ENCODE results near the gene CCND2. TPM values are rescaled to one million over a fixed set of nuclear protein-coding genes. Genes with fewer than 3 reads are reported as not detected.

Gene CCND2
- total and polyA plus RNA-seq, 9 of the 15 experiments (the other 6 are each of a cell fraction or from before 2014, with no cell fraction given): 13.6 to 99.3 (median 39.6) TPM

DNA sequence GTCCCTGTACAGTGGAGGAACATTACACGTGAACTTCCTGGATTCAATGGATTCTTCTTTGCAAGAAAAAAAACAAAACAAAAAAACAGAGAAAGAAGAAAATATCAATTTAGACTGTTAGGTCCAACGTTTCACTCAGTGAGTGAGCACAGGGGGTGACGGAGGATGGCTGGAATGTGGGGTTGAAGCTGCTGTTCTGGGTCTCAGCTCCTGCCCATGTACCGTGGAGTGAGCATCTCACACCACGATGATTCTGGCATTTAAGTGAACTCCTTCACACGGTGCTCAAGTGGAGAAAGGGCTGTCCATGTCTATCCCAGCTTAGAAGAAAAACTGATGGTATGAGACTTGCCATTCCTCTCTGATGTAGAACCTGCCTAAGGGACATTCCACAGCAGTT lies 23.2 kb downstream of the CCND2 start:
- Histone ChIP-seq H3K27ac (ENCODE audit: extremely low read depth, low read depth, low read length) (no peak overlapping the region), H3K9me3 (replicated peaks; ENCODE audit: control insufficient read depth, insufficient read depth, low read depth, low read length) (no peaks in the 10 kb centered on the region), H3K4me2 (ENCODE audit: insufficient read depth, low read length) (no peak overlapping the region), H4K20me1 (replicated peaks; ENCODE audit: control insufficient read depth, insufficient read depth, low read length) (peaks cover 5% of the 10 kb centered on the region; the same call in 1 of the 2 replicates), H3K4me3 (no peak overlapping the region), H3K79me2 (ENCODE audit: control insufficient read depth, insufficient read depth, low read length) (peaks cover 16% of the 10 kb centered on the region), H3K4me1 (replicated peaks in 1 of 2; ENCODE audit: control insufficient read depth in 2 of 2, insufficient read depth in 2 of 2, low read length in 2 of 2) (no peaks in the 10 kb centered on the region), H2AFZ (ENCODE audit: low read depth, low read length) (no peak overlapping the region), H3K36me3 (ENCODE audit: control insufficient read depth, insufficient read depth, low read length) (peaks cover 92% of the 10 kb centered on the region), H3K9ac (ENCODE audit: insufficient read depth in 1 of 2, low read depth in 2 of 2, low read length in 2 of 2) (no peak overlapping the region), H3K27me3 (ENCODE audit: control insufficient read depth in 2 of 2, insufficient read depth in 2 of 2, low read length in 2 of 2) (no peaks in the 10 kb centered on the region), H3K9me1 (ENCODE audit: control insufficient read depth, insufficient read depth, low read length) (no peaks in the 10 kb centered on the region)
- CTCF ChIA-PET (ENCODE audit: low intra/inter-chr PET ratio): no interaction called here
- FAIRE-seq (no peak), ATAC-seq (no peak), DNase-seq (ENCODE audit: extremely low read depth in 1 of 4, low spot score in 3 of 4) (no peak)
- 76% methylated on average over 6 of the region's 6 CpGs for WGBS (ENCODE audit: insufficient coverage, low coverage, missing lambda C conversion rate)
- no TSS peak for BruUV-seq (replicated peaks)
- intact Hi-C loops (cut with micrococcal nuclease): no loop called here
- POLR2A ChIA-PET: interaction anchor here (0.5 to 0.6 kb wide), 2 partner anchors 67 to 96 kb away, joined by 3 read pairs; no protein-coding TSS in a partner anchor
- in situ Hi-C loops (cut with MboI): loop anchor here (25.0 kb wide), 1 partner anchor 409 kb away; no protein-coding TSS in a partner anchor
- TF ChIP-seq, protein P1, sequence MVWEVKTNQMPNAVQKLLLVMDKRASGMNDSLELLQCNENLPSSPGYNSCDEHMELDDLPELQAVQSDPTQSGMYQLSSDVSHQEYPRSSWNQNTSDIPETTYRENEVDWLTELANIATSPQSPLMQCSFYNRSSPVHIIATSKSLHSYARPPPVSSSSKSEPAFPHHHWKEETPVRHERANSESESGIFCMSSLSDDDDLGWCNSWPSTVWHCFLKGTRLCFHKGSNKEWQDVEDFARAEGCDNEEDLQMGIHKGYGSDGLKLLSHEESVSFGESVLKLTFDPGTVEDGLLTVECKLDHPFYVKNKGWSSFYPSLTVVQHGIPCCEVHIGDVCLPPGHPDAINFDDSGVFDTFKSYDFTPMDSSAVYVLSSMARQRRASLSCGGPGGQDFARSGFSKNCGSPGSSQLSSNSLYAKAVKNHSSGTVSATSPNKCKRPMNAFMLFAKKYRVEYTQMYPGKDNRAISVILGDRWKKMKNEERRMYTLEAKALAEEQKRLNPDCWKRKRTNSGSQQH (CRISPR knock-in tag; IDR thresholded peaks at IDR 0.05): no peak
- TF ChIP-seq, protein P2, sequence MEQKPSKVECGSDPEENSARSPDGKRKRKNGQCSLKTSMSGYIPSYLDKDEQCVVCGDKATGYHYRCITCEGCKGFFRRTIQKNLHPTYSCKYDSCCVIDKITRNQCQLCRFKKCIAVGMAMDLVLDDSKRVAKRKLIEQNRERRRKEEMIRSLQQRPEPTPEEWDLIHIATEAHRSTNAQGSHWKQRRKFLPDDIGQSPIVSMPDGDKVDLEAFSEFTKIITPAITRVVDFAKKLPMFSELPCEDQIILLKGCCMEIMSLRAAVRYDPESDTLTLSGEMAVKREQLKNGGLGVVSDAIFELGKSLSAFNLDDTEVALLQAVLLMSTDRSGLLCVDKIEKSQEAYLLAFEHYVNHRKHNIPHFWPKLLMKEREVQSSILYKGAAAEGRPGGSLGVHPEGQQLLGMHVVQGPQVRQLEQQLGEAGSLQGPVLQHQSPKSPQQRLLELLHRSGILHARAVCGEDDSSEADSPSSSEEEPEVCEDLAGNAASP (IDR thresholded peaks at IDR 0.05): no peak
- TF ChIP-seq, protein P3, sequence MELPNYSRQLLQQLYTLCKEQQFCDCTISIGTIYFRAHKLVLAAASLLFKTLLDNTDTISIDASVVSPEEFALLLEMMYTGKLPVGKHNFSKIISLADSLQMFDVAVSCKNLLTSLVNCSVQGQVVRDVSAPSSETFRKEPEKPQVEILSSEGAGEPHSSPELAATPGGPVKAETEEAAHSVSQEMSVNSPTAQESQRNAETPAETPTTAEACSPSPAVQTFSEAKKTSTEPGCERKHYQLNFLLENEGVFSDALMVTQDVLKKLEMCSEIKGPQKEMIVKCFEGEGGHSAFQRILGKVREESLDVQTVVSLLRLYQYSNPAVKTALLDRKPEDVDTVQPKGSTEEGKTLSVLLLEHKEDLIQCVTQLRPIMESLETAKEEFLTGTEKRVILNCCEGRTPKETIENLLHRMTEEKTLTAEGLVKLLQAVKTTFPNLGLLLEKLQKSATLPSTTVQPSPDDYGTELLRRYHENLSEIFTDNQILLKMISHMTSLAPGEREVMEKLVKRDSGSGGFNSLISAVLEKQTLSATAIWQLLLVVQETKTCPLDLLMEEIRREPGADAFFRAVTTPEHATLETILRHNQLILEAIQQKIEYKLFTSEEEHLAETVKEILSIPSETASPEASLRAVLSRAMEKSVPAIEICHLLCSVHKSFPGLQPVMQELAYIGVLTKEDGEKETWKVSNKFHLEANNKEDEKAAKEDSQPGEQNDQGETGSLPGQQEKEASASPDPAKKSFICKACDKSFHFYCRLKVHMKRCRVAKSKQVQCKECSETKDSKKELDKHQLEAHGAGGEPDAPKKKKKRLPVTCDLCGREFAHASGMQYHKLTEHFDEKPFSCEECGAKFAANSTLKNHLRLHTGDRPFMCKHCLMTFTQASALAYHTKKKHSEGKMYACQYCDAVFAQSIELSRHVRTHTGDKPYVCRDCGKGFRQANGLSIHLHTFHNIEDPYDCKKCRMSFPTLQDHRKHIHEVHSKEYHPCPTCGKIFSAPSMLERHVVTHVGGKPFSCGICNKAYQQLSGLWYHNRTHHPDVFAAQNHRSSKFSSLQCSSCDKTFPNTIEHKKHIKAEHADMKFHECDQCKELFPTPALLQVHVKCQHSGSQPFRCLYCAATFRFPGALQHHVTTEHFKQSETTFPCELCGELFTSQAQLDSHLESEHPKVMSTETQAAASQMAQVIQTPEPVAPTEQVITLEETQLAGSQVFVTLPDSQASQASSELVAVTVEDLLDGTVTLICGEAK (IDR thresholded peaks at IDR 0.05): no peak
- TF ChIP-seq, protein P3 (CRISPR knock-in tag; IDR thresholded peaks at IDR 0.05): no peak
- TF ChIP-seq KLF6 (CRISPR knock-in tag; IDR thresholded peaks at IDR 0.05; ENCODE audit: borderline replicate concordance) (no peak), SMARCB1 (IDR thresholded peaks at IDR 0.05; ENCODE audit: insufficient read length, low read depth) (no peak), GTF2A2 (tag; IDR thresholded peaks at IDR 0.05) (no peak), FUS (optimal IDR thresholded peaks at IDR 0.05; ENCODE audit: low read depth, low read length) (no peak), RBM25 (IDR thresholded peaks at IDR 0.05; ENCODE audit: low read depth, low read length, severe bottlenecking) (no peak), POLR2G (IDR thresholded peaks at IDR 0.05; ENCODE audit: low read depth, low read length) (no peak), NONO (IDR thresholded peaks at IDR 0.05; ENCODE audit: low read depth in 2 of 2, low read length in 1 of 2) (no peak)

All from K562 (cell line).